ENCODE results near the gene CCDC33. TPM values are rescaled to one million over a fixed set of nuclear protein-coding genes. Genes with fewer than 3 reads are reported as not detected.

CCDC33 gene
- total and polyA plus RNA-seq, 4 donors: 0.99 to 7.4 (median 2.6) TPM

DNA sequence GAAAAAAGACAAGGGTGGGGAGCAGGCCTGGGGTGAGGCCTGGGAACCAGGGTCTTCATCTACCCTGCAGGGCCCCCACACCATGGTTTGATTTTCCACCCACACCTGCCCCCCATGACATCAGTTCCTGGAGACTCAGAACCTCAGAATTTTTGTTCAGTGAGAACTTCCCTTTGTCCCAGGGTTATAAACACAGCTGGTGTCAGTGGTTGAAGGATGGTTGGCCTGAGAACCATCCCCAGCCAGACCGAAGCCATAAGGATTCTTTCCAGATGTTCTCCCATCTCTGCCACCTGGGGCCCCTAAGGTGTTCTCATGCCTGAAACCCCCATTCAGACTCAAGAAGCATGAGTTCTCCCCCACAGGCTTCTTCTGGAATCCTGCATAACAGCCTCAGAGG lies 16.6 kb downstream of the CCDC33 start:
- Histone ChIP-seq H3K4me1 (ENCODE audit: control insufficient read depth, insufficient read depth, low read length) (peaks cover 41% of the 10 kb centered on the region), H3K27ac (ENCODE audit: low read depth, low read length) (no peak overlapping the region)
- WGBS (ENCODE audit: insufficient coverage): 80% methylated on average over 1 of the region's 1 CpG

DNA sequence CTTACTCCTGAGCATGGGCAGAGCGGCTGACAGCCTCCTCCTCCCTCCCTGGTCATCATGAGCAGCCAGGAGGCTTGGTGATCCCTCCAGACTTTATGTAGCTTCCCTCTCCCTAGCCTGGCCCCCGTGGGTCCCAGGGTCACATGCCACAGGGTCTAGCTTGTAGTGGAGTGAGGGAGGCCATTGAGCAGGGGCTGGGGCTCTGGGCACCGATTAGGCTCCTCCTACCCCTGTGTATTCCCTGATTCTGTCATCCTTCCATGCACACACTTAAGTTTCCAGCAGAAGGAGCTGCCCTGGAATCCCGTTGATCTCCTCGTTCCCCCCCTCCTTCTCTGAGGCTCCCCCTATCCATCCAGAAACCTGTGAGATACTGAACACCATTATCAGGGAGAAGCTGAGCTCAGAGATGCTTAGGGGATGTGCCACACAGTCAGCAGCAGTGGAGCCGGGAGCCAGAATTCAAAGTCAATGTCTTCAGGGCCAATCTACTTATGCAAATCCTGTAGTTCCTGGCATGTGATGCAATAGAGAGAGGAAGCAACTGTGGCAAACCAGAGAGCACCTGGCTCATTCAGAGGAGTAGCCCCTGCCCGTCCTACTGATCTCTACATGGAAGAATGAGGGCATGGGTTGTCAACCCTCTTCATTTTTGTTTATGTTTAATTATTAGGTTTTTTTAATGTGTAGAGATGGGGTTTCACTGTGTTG lies 17.2 kb downstream of the CCDC33 start:
- no peaks in the 10 kb centered on the region for H3K36me3 ChIP-seq (ENCODE audit: control insufficient read depth, insufficient read depth, low read length)
- peak in 1 of 6 donors; percentile 51 for DNase-seq (ENCODE audit: low read depth in 4 of 6, low spot score in 6 of 6)
- no peaks in the 10 kb centered on the region for H3K27me3 ChIP-seq (ENCODE audit: control insufficient read depth, insufficient read depth, low read length)
- H3K9me3 ChIP-seq (ENCODE audit: control insufficient read depth, insufficient read depth, low read length): no peaks in the 10 kb centered on the region
- WGBS (ENCODE audit: insufficient coverage): 41% methylated on average over 3 of the region's 7 CpGs
- no peak overlapping the region for H3K4me3 ChIP-seq (ENCODE audit: low read depth, low read length)
- H3K4me1 ChIP-seq (ENCODE audit: control insufficient read depth, insufficient read depth, low read length): peaks cover 46% of the 10 kb centered on the region
- no peak overlapping the region for H3K27ac ChIP-seq (ENCODE audit: low read depth, low read length)

More for the DNA sequence above, 16.6 kb downstream of the CCDC33 start:
- no peaks in the 10 kb centered on the region for H3K36me3 ChIP-seq (ENCODE audit: control insufficient read depth, insufficient read depth, low read length)
- H3K9me3 ChIP-seq (ENCODE audit: control insufficient read depth, insufficient read depth, low read length): no peaks in the 10 kb centered on the region
- no peak for DNase-seq (ENCODE audit: low read depth in 4 of 6, low spot score in 6 of 6)
- no peak overlapping the region for H3K4me3 ChIP-seq (ENCODE audit: low read depth, low read length)
- no peaks in the 10 kb centered on the region for H3K27me3 ChIP-seq (ENCODE audit: control insufficient read depth, insufficient read depth, low read length)

DNA sequence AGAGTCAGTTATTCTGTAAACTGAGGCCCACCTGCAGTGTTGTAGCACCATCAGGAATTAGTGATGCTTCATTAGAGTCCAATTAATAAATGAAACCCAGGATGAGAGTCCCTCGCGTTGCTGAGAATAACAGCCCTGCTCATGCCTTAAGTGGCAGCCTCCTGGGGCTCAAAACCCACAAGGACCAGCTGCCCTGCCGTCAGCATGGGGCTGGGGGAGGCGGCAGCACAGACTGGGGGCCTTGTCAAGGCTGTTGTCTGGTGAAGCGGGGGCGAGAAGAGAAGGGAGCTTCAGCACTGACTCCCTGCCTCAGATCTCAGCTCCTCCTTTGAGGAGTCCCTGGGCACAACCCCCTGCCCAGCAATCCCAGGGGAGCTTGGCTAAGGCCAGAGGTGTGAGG lies 21.0 kb downstream of the CCDC33 start:
- 42% methylated on average over 3 of the region's 6 CpGs for WGBS (ENCODE audit: insufficient coverage)
- Histone ChIP-seq H3K36me3 (ENCODE audit: control insufficient read depth, insufficient read depth, low read length) (no peaks in the 10 kb centered on the region), H3K9me3 (ENCODE audit: control insufficient read depth, insufficient read depth, low read length) (no peaks in the 10 kb centered on the region), H3K4me3 (ENCODE audit: low read depth, low read length) (no peak overlapping the region), H3K4me1 (ENCODE audit: control insufficient read depth, insufficient read depth, low read length) (peaks cover 44% of the 10 kb centered on the region), H3K27me3 (ENCODE audit: control insufficient read depth, insufficient read depth, low read length) (peaks cover 2% of the 10 kb centered on the region), H3K27ac (ENCODE audit: low read depth, low read length) (no peak overlapping the region)
- peak in 1 of 6 donors; percentile 68 for DNase-seq (ENCODE audit: low read depth in 4 of 6, low spot score in 6 of 6)

DNA sequence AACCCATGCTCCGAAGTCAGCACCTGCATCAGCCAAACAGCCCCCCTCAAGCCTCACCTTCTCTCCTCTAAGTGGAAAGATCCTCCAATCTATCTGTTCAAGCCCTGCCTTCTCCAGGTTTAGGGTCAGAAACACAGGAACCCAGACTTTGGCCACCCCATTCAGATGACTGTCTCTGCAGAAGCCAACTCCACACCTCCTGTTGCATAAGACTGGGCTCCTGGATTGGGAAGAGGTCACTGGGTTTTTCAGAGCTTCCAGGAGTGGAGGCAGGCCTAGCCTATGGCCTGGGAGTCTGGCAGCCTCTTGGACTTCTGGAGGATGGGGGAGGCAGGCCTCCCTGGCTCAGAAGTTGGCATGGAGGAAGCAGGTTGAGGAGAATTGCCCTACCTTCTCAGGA lies 21.5 kb downstream of the CCDC33 start:
- Histone ChIP-seq H3K4me1 (ENCODE audit: control insufficient read depth, insufficient read depth, low read length) (peaks cover 42% of the 10 kb centered on the region), H3K36me3 (ENCODE audit: control insufficient read depth, insufficient read depth, low read length) (no peaks in the 10 kb centered on the region), H3K4me3 (ENCODE audit: low read depth, low read length) (no peak overlapping the region), H3K27ac (ENCODE audit: low read depth, low read length) (no peak overlapping the region), H3K27me3 (ENCODE audit: control insufficient read depth, insufficient read depth, low read length) (peaks cover 2% of the 10 kb centered on the region), H3K9me3 (ENCODE audit: control insufficient read depth, insufficient read depth, low read length) (no peaks in the 10 kb centered on the region)
- DNase-seq (ENCODE audit: low read depth in 4 of 6, low spot score in 6 of 6): no peak
- 100% methylated on average over 1 of the region's 1 CpG for WGBS (ENCODE audit: insufficient coverage)

DNA sequence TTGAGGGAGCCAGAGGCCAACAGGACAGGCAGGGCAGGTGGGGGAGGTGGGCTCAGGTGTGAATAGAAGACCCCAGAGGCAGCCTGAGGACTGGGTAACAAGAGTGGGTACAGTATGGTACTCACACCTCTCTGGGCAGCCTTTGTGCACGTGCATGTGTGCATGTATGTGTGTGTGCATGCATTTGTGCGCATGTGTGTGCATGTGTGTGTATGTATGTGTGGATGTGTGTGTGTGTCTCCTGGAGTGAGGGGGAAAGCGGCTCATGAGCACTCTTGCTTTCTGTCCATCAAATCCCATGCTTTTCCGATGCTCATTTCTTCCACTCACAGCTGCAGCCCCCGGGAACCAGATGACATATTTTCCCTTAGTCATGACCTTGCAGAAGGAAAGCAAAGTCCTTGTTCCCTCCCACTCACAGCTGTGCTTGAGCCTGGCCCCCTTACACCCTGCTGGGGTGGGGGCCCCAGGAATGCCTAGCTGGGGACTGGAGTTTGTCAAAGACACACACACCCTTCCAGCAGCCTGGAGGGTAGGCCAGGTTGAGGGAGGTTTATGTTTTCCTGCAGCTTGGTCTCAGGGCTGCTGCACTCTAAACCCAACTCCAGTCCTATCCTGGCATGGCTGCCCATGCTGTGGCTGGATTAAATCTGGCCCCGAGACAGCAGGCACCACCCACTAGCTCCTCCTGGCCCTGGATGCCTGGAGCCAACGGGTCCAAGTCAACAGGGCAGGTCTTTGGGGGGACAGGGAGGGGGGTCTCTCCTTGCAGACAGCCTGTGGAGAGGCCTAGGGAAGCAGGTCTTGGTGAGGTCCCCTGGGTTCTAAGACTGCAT lies 22.5 kb downstream of the CCDC33 start:
- 31% methylated on average over 2 of the region's 7 CpGs for WGBS (ENCODE audit: insufficient coverage)
- Histone ChIP-seq H3K4me1 (ENCODE audit: control insufficient read depth, insufficient read depth, low read length) (peaks cover 42% of the 10 kb centered on the region), H3K9me3 (ENCODE audit: control insufficient read depth, insufficient read depth, low read length) (no peaks in the 10 kb centered on the region), H3K36me3 (ENCODE audit: control insufficient read depth, insufficient read depth, low read length) (no peaks in the 10 kb centered on the region), H3K4me3 (ENCODE audit: low read depth, low read length) (no peak overlapping the region), H3K27ac (ENCODE audit: low read depth, low read length) (no peak overlapping the region), H3K27me3 (ENCODE audit: control insufficient read depth, insufficient read depth, low read length) (peaks cover 2% of the 10 kb centered on the region)
- peak in 2 of 6 donors; percentile 46 to 54 for DNase-seq (ENCODE audit: low read depth in 4 of 6, low spot score in 6 of 6)

DNA sequence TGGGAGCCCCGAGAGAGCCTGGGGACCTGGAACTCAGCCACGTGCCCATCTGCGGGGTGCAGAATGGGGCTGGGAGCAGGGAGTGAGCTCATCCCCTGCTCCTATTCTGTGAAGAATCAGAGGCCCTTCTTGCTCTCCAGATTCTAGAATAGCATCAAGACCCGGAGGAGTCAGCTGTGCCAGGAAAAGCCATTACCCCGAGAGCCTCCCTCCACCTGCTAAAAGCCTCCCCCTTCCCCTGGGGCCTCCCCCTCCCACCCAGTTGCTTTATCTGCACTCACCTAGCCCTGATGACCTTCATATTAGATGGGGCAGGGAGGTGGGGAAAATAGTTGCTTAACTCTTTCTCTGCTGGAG lies 23.1 kb downstream of the CCDC33 start:
- no peak overlapping the region for H3K4me3 ChIP-seq (ENCODE audit: low read depth, low read length)
- no peak overlapping the region for H3K27ac ChIP-seq (ENCODE audit: low read depth, low read length)
- H3K4me1 ChIP-seq (ENCODE audit: control insufficient read depth, insufficient read depth, low read length): peaks cover 48% of the 10 kb centered on the region
- no peaks in the 10 kb centered on the region for H3K9me3 ChIP-seq (ENCODE audit: control insufficient read depth, insufficient read depth, low read length)
- WGBS (ENCODE audit: insufficient coverage): 18% methylated on average over 2 of the region's 5 CpGs
- DNase-seq (ENCODE audit: low read depth in 4 of 6, low spot score in 6 of 6): peak in 1 of 6 donors; percentile 36
- peaks cover 2% of the 10 kb centered on the region for H3K27me3 ChIP-seq (ENCODE audit: control insufficient read depth, insufficient read depth, low read length)
- no peaks in the 10 kb centered on the region for H3K36me3 ChIP-seq (ENCODE audit: control insufficient read depth, insufficient read depth, low read length)

DNA sequence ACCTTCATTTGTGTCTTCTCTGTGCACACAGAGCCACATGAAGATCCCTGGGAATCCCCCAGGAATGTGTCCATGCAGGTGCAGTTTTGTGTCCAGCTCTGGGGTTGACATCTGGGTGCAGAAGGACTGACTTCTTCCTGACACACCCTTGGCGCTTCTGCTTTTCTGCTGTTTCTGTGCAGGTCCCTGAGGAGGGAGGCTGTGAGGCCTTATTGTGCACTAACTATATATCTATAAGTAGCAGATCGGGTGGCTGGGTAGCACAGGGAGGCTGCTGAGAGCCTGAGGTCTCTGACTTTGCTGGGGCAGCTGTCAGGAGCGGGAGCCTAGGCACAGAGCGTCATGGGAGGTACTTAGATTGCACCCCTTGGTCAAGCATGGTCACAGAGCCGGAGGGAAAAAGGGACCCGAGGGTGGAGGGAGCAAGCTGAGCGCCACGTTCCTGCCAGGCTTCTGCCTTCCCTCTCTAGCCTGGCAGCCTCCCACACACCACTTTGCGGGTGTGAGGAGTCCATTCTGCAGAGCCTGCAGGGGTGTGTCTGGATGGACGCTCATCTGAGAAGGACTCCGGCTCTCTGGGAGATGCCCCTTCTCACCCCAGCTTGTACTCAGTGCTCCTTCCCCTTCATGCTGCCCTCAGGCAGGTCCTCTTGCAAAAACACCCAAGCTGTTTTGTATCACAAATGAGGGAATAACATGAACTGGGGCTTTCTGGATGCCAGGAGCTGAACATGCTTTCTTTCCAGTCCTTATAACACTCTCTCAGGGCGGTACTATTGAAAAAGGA lies 23.9 kb downstream of the CCDC33 start:
- peak in 1 of 6 donors; percentile 24 for DNase-seq (ENCODE audit: low read depth in 4 of 6, low spot score in 6 of 6)

DNA sequence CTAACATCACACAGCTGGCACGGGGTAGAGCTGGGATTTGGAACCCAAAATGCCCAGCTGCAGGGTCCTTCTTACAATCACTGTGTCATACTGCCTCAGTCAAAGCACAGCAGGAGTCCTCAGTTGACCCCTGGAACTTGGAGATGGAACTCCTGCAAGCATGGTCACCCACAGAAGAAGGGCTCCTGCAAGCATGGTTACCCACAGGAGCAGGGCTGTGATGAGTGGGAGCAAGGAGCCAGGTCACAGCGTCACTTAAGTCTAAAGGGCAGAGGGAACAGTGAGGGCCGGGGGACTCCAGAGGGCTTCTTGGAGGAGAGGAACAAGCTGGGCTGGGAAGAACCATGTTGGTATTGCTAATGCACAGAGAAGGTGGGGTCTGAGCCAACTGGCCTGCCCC lies 24.9 kb downstream of the CCDC33 start:
- DNase-seq (ENCODE audit: low read depth in 4 of 6, low spot score in 6 of 6): no peak
- Histone ChIP-seq H3K4me1 (ENCODE audit: control insufficient read depth, insufficient read depth, low read length) (peaks cover 51% of the 10 kb centered on the region), H3K36me3 (ENCODE audit: control insufficient read depth, insufficient read depth, low read length) (no peaks in the 10 kb centered on the region), H3K27ac (ENCODE audit: low read depth, low read length) (no peak overlapping the region), H3K9me3 (ENCODE audit: control insufficient read depth, insufficient read depth, low read length) (no peaks in the 10 kb centered on the region), H3K27me3 (ENCODE audit: control insufficient read depth, insufficient read depth, low read length) (peaks cover 2% of the 10 kb centered on the region), H3K4me3 (ENCODE audit: low read depth, low read length) (no peak overlapping the region)
- 95% methylated on average over 3 of the region's 3 CpGs for WGBS (ENCODE audit: insufficient coverage)

More for the DNA sequence above, 23.9 kb downstream of the CCDC33 start:
- no peaks in the 10 kb centered on the region for H3K9me3 ChIP-seq (ENCODE audit: control insufficient read depth, insufficient read depth, low read length)
- H3K4me1 ChIP-seq (ENCODE audit: control insufficient read depth, insufficient read depth, low read length): peaks cover 51% of the 10 kb centered on the region
- no peaks in the 10 kb centered on the region for H3K36me3 ChIP-seq (ENCODE audit: control insufficient read depth, insufficient read depth, low read length)
- H3K27ac ChIP-seq (ENCODE audit: low read depth, low read length): no peak overlapping the region
- H3K4me3 ChIP-seq (ENCODE audit: low read depth, low read length): no peak overlapping the region
- 64% methylated on average over 5 of the region's 12 CpGs for WGBS (ENCODE audit: insufficient coverage)
- H3K27me3 ChIP-seq (ENCODE audit: control insufficient read depth, insufficient read depth, low read length): peaks cover 2% of the 10 kb centered on the region

DNA sequence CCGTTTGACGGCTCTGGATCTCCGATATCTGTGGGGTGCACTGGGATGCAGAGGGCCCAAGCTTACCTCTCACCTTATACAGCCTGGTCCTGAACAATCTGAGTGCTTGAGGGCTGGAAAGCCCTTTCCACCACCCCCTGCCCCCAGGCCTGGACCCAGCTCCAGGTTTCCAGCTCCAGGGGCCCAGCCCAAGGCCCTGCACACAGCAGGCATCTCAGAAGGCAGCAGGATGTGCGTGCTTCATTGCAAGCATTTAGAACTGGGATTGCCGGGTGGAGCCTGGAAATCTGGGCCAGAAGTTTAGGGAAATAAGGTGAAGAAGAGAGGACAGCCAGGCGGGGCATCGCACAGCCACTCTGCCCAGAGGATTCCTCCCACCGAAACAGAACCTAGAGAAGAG lies 25.6 kb downstream of the CCDC33 start:
- WGBS (ENCODE audit: insufficient coverage): 90% methylated on average over 7 of the region's 8 CpGs
- no peak for DNase-seq (ENCODE audit: low read depth in 4 of 6, low spot score in 6 of 6)
- Histone ChIP-seq H3K36me3 (ENCODE audit: control insufficient read depth, insufficient read depth, low read length) (no peaks in the 10 kb centered on the region), H3K4me3 (ENCODE audit: low read depth, low read length) (no peak overlapping the region), H3K9me3 (ENCODE audit: control insufficient read depth, insufficient read depth, low read length) (no peaks in the 10 kb centered on the region), H3K4me1 (ENCODE audit: control insufficient read depth, insufficient read depth, low read length) (peaks cover 51% of the 10 kb centered on the region), H3K27me3 (ENCODE audit: control insufficient read depth, insufficient read depth, low read length) (peaks cover 2% of the 10 kb centered on the region), H3K27ac (ENCODE audit: low read depth, low read length) (no peak overlapping the region)
